G401 (cell line): Measurements from ENCODE around the gene WSB2. TPM values are rescaled to one million over a fixed set of nuclear protein-coding genes. Genes with fewer than 3 reads are reported as not detected.
"Not testable (repeated sequence)": the region's sequence is repeated elsewhere in the genome, so short reads cannot be mapped to it uniquely, and the experiment has no call there.

Experiments used
- DNase-seq: peaks from one replicate; pipeline ENCODE4 v3.0.0-alpha.2; 2015; ENCODE audit warnings: low spot score
- in situ Hi-C: cut with HindIII; loops from 2 replicates; pipeline ENCODE4 v1.10.0; 2016; ENCODE audit warnings: low sequenced_read_pairs, mixed read lengths
- total RNA-seq: library from RNA; depleted of rRNA; stranded (reverse); fragments of >200 nt; shearing (Covaris generic); gene quantifications from 2 replicates; pipeline ENCODE4 v1.2.3, GENCODE V29; 2014; rRNA removed

Gene WSB2
- total RNA-seq, 1 experiment from 2014 or later: 139 TPM

- no peak for DNase-seq
- in situ Hi-C loops: no loop called here
These were observed 45.7 kb downstream of the WSB2 start for GRCh38 chr12:118015306-118015705.

DNA sequence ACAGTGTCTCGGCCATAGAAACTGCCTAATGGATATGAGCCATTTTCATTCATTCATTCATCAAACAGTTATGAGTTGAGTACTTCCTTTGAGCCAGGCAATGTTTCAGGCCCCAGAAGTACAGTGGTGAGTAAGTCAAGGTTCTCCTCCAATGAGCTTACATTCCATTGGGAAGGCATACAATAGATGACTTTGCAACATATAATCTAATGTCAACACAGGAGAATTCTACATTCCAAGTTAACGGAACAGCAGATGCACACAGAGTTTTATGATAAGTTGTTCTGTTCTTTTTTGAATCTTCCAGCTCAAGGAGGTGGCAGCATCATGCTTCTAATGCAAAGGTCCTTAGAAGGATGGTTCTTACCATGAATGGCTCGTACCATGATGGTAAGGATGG, 47.7 kb downstream of the WSB2 start:
- in situ Hi-C loops: no loop called here
- no peak for DNase-seq

DNA sequence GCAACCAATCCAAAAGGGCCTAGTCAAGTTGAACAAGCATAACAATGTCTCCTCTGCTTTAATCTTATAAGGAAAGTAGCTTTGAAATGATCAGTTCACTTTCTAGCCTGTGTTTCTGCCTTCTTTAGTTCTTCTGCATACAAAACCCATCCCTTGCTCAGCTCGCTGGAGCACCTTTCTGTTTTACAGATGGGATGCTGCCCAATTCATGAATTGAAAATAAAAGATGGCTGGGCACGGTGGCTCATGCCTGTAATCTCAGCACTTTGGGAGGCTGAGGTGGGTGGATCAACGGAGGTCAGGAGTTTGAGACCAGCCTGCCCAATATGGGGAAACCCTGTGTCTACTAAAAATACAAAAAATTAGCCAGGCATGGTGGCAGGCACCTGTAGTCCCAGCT, 49.0 kb downstream of the WSB2 start:
- in situ Hi-C loops: no loop called here

DNA sequence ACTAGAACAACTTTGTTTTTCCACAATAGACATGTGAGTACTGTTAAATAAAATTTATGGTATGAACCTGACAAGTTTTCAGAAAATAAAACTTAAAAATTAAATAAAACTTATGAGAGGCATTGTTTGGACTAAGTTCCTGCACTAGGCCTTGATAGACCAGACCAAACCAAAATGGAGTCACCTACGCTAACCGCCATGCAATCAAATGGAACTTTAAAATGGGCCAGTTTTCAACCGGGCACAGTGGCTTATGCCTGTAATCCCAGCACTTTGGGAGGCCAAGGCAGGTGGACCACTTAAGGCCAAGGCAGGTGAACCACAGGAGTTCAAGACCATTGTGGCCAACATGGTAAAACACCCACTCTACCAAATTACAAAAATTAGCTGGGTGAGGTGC, 49.6 kb downstream of the WSB2 start:
- in situ Hi-C loops: no loop called here
- DNase-seq: no peak

More for the DNA sequence above, 49.0 kb downstream of the WSB2 start:
- no peak for DNase-seq

DNA sequence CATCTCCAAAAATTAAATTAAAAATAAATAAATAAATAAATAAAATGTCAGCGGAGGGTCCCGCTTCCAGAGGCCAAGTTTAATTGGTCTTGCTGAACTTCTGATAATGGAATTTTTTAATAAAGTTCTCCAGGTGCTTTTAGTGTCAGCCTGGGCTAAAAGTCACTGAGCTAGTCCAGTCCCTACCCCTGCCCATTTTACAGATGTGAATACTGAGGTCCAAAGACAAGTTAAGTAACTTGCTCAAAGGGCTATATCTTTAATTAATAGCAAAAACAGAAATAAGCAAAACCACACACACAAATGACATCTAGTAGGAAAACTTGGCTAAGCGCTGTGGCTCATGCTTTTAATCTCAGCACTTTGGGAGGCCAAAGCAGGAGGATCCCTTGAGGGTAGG, 50.1 kb downstream of the WSB2 start:
- in situ Hi-C loops: no loop called here

DNA sequence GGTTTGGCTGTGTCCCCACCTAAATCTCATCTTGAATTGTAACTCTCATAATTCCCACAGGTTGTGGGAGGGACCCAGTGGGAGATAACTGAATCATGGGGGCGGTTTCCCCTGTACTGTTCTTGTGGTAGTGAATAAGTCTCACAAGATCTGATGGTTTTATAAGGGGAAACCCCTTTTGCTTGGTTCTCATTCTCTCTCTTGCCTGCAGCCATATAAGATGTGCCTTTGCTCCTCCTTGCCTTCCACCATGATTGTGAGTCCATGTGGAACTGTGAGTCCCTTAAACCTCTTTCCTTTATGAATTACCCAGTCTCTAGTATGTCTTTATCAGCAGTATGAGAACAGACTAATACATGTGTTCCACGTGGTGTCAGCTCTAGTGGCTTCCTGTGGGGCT, 61.2 kb downstream of the WSB2 start:
- in situ Hi-C loops, DNase-seq: not testable (repeated sequence)

More for the DNA sequence above, 50.1 kb downstream of the WSB2 start:
- no peak for DNase-seq

GRCh38 chr12:117998719-117999118, 62.3 kb downstream of the WSB2 start:
- in situ Hi-C loops: no loop called here
- DNase-seq: no peak

- in situ Hi-C loops: no loop called here
- DNase-seq: no peak
These were observed 66.2 kb downstream of the WSB2 start for GRCh38 chr12:117994551-117995438.

GRCh38 chr12:117986705-117987469, 74.1 kb downstream of the WSB2 start:
- in situ Hi-C loops: no loop called here
- no peak for DNase-seq

DNA sequence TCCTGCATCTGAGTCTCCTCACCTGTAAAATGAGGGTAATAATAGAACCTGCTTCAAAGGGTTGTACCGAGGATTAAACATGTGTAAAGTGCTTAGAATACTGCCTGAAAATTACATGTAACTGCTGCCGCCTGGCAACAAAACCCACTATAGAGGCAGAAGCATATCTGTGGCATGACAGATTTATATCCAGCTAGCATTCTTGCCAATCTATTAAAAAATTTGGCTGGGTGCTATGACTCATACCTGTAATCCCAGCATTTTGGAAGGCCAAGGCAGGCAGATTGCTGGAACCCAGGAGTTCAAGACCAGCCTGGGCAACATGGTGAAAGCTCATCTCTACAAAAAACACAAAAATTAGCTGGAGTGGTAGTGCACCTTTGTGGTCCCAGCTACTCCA, 75.8 kb downstream of the WSB2 start:
- DNase-seq: no peak
- in situ Hi-C loops: no loop called here

Other genes starting within 250 kb of the WSB2 start
- not detected in 2 replicates for gene KSR2, start 92.2 kb downstream of the WSB2 start, total RNA-seq
- 61.6 and 64.0 TPM in 2 replicates for gene RFC5, start 44.5 kb downstream of the WSB2 start, total RNA-seq
- gene VSIG10, start 42.8 kb upstream of the WSB2 start, total RNA-seq: 24.2 and 32.2 TPM in 2 replicates
- gene PEBP1, start 74.9 kb upstream of the WSB2 start, total RNA-seq: 259 and 282 TPM in 2 replicates